Activated CD4-positive, alpha-beta T cell treated with anti-CD3 and anti-CD28 coated beads for 48 hours (primary cell): ENCODE data around the gene ANKRD23.

Experiments used
- DNase-seq: peaks from one replicate; pipeline ENCODE4 v3.0.0-alpha.2; 2020

Gene ANKRD23

GRCh38 chr2:96792772-96793749 is 50.8 kb downstream of the ANKRD23 start:
- DNase-seq: no peak

- DNase-seq: no peak
Observed at GRCh38 chr2:96789245-96789617, 54.6 kb downstream of the ANKRD23 start.

- no peak for DNase-seq
Observed at GRCh38 chr2:96788442-96789244, 55.2 kb downstream of the ANKRD23 start.
